ENCODE measurements around the gene WIZ. TPM values are rescaled to one million over a fixed set of nuclear protein-coding genes. Genes with fewer than 3 reads are reported as not detected.

WIZ gene
- total RNA-seq, 4 donors from 2014 or later, result 24.4 to 94.6 (median 49.9) TPM

GRCh38 chr19:15423130-15423529, 26.6 kb downstream of the WIZ start:
- Histone ChIP-seq H3K36me3 (peaks cover 0 to 68% of the 10 kb centered on the region in 2 donors), H3K27ac (no peak overlapping the region), H3K9me3 (peaks cover 0 to 8% (median 0%) of the 10 kb centered on the region in 3 donors), H3K4me3 (no peak overlapping the region), H3K27me3 (no peaks in the 10 kb centered on the region), H3K4me1 (peaks cover 0 to 15% (median 3%) of the 10 kb centered on the region in 3 donors)
- no peak for ATAC-seq
- TF ChIP-seq POLR2A (IDR thresholded peaks at IDR 0.05) (no peak), POLR2AphosphoS5 (IDR thresholded peaks at IDR 0.05) (no peak), CTCF (IDR thresholded peaks at IDR 0.05) (no peak), EP300 (IDR thresholded peaks at IDR 0.05) (no peak)
- no CpG with 5 or more reads among the region's 6 CpGs for WGBS, 2 donors (ENCODE audit: low coverage in 1 of 2)

GRCh38 chr19:15422296-15423075, 27.3 kb downstream of the WIZ start:
- no peaks in the 10 kb centered on the region for H3K27me3 ChIP-seq
- 81 to 100% methylated on average over 2 to 14 of the region's 22 CpGs for WGBS, 2 donors (ENCODE audit: low coverage in 1 of 2)
- peaks cover 0 to 62% of the 10 kb centered on the region in 2 donors for H3K36me3 ChIP-seq
- TF ChIP-seq CTCF (IDR thresholded peaks at IDR 0.05), result no peak
- TF ChIP-seq POLR2A (IDR thresholded peaks at IDR 0.05), result no peak
- no peak for TF ChIP-seq EP300 (IDR thresholded peaks at IDR 0.05)
- TF ChIP-seq POLR2AphosphoS5 (IDR thresholded peaks at IDR 0.05), result no peak
- H3K4me1 ChIP-seq, result peaks cover 0 to 21% (median 7%) of the 10 kb centered on the region in 3 donors
- ATAC-seq, result no peak
- peaks cover 0 to 8% (median 0%) of the 10 kb centered on the region in 3 donors for H3K9me3 ChIP-seq
- H3K27ac ChIP-seq, result peak overlapping the region in 1 of 4 donors; percentile 31
- H3K4me3 ChIP-seq, result no peak overlapping the region

- Histone ChIP-seq H3K4me3 (no peak overlapping the region), H3K36me3 (peaks cover 0 to 55% of the 10 kb centered on the region in 2 donors), H3K27me3 (no peaks in the 10 kb centered on the region), H3K4me1 (peaks cover 3 to 28% (median 14%) of the 10 kb centered on the region in 3 donors), H3K9me3 (peaks cover 0 to 8% (median 0%) of the 10 kb centered on the region in 3 donors), H3K27ac (peak overlapping the region in 1 of 4 donors; percentile 31)
- TF ChIP-seq POLR2AphosphoS5 (IDR thresholded peaks at IDR 0.05) (no peak), POLR2A (IDR thresholded peaks at IDR 0.05) (no peak), EP300 (IDR thresholded peaks at IDR 0.05) (no peak), CTCF (IDR thresholded peaks at IDR 0.05) (no peak)
- 60% methylated on average over 7 to 10 of the region's 15 CpGs for WGBS, 2 donors (ENCODE audit: low coverage in 1 of 2)
- ATAC-seq, result no peak
Observed at GRCh38 chr19:15421721-15422260, 28.0 kb downstream of the WIZ start.

- H3K36me3 ChIP-seq, result peaks cover 0 to 49% of the 10 kb centered on the region in 2 donors
Observed at GRCh38 chr19:15421136-15421695, 28.5 kb downstream of the WIZ start.

More at GRCh38 chr19:15421136-15421695, 28.5 kb downstream of the WIZ start:
- 62 to 65% methylated on average over 7 to 12 of the region's 12 CpGs for WGBS, 2 donors (ENCODE audit: low coverage in 1 of 2)
- H3K27ac ChIP-seq, result no peak overlapping the region
- no peaks in the 10 kb centered on the region for H3K27me3 ChIP-seq
- H3K9me3 ChIP-seq, result peaks cover 0 to 8% (median 0%) of the 10 kb centered on the region in 3 donors
- ATAC-seq, result no peak
- peaks cover 3 to 34% (median 20%) of the 10 kb centered on the region in 3 donors for H3K4me1 ChIP-seq
- no peak overlapping the region for H3K4me3 ChIP-seq
- no peak for TF ChIP-seq CTCF (IDR thresholded peaks at IDR 0.05)
- TF ChIP-seq EP300 (IDR thresholded peaks at IDR 0.05), result no peak
- no peak for TF ChIP-seq POLR2A (IDR thresholded peaks at IDR 0.05)
- no peak for TF ChIP-seq POLR2AphosphoS5 (IDR thresholded peaks at IDR 0.05)

Data from gastroesophageal sphincter (tissue), 4 donors.